PC-9 (cell line): ENCODE measurements around the gene TBC1D16. TPM values are rescaled to one million over a fixed set of nuclear protein-coding genes. Genes with fewer than 3 reads are reported as not detected.

ENCODE experiments used
- BruUV-seq: library from RNA; stranded (reverse); fragments of 400-500 nt; replicated peaks from 2 replicates; lab custom pipeline; 2021; lab: Mats Ljungman, UMichigan
- CTCF ChIA-PET: fragments of 300-600 bp; sonication (Branson Sonifier 250); formaldehyde crosslinking; loops from one replicate; lab custom pipeline; 2022; ENCODE audit warnings: antibody characterized with exemption; lab: Charles Lee
- POLR2A ChIA-PET: fragments of 300-600 bp; sonication (Branson Sonifier 250); formaldehyde crosslinking; loops from one replicate; lab custom pipeline; 2022; ENCODE audit warnings: antibody characterized with exemption; ENCODE audit not compliant: unreplicated experiment; lab: Charles Lee
- DNase-seq, 2 experiments: peaks; one replicate each; pipeline versions ENCODE4 v3.0.0 to v3.0.0-alpha.2; 2015 to 2022; ENCODE audit warnings: mixed read lengths in 1 of 2
- H2AFZ ChIP-seq: fragments of 200-600 bp; sonication (generic); 2 replicates; pipeline ENCODE4 v1.8.1; 2017; ENCODE audit warnings: antibody characterized with exemption
- H3F3A ChIP-seq: fragments of 200-600 bp; sonication (generic); 2 replicates; pipeline ENCODE4 v1.8.1; 2017; ENCODE audit warnings: antibody characterized with exemption, mild to moderate bottlenecking, low read depth; ENCODE audit not compliant: insufficient read depth
- H3K27ac ChIP-seq: fragments of 200-600 bp; sonication (generic); 2 replicates; pipeline ENCODE4 v1.6.1; 2016; ENCODE audit warnings: mixed run types
- H3K27me3 ChIP-seq: fragments of 200-600 bp; sonication (generic); 2 replicates; pipeline ENCODE4 v1.6.1; 2016; ENCODE audit warnings: low read depth, mixed run types; ENCODE audit not compliant: insufficient read depth
- H3K36me3 ChIP-seq: fragments of 200-600 bp; sonication (generic); 2 replicates; pipeline ENCODE4 v1.6.1; 2016; ENCODE audit warnings: low read depth, mixed run types
- H3K4me1 ChIP-seq: fragments of 200-600 bp; sonication (generic); replicated peaks from 2 replicates; pipeline ENCODE4 v1.6.1; 2016; ENCODE audit warnings: mixed run types; ENCODE audit not compliant: insufficient read depth
- H3K4me2 ChIP-seq: fragments of 200-600 bp; sonication (generic); 2 replicates; pipeline ENCODE4 v1.6.1; 2017; ENCODE audit warnings: mixed run types
- H3K4me3 ChIP-seq: fragments of 200-600 bp; sonication (generic); 2 replicates; pipeline ENCODE4 v1.6.1; 2016; ENCODE audit warnings: mixed run types
- H3K79me2 ChIP-seq: fragments of 200-600 bp; sonication (generic); 2 replicates; pipeline ENCODE4 v1.6.1; 2017; ENCODE audit warnings: low read depth, mixed run types
- H3K9me2 ChIP-seq: fragments of 200-600 bp; sonication (generic); 2 replicates; pipeline ENCODE4 v1.8.1; 2017; ENCODE audit warnings: mild to moderate bottlenecking; ENCODE audit not compliant: insufficient read depth
- H3K9me3 ChIP-seq: fragments of 200-600 bp; sonication (generic); 2 replicates; pipeline ENCODE4 v1.8.1; 2016; ENCODE audit warnings: low read depth; ENCODE audit not compliant: insufficient read depth
- H4K20me1 ChIP-seq: fragments of 200-600 bp; sonication (generic); 2 replicates; pipeline ENCODE4 v1.8.1; 2017; ENCODE audit not compliant: insufficient read depth
- EZH2 ChIP-seq: fragments of 200-600 bp; sonication (generic); IDR thresholded peaks from 2 replicates; pipeline ENCODE4 v1.8.0; 2017; ENCODE audit warnings: antibody characterized with exemption, low read depth
- intact Hi-C: fragments of 100-400 bp; cut with micrococcal nuclease; formaldehyde crosslinking; loops from one replicate; pipeline ENCODE4 v1.10.0; 2022; ENCODE audit not compliant: unreplicated experiment
- total RNA-seq: library from RNA; stranded (reverse); gene quantifications from 2 replicates; pipeline ENCODE4 v1.2.3, GENCODE V29; 2021
- TF ChIP-seq, protein P1 (sequence below): fragments of 200-600 bp; sonication (generic); conservative IDR thresholded peaks from 2 replicates; pipeline ENCODE4 v1.6.1; 2017; ENCODE audit warnings: mixed run types, antibody characterized with exemption, mild to moderate bottlenecking, moderate library complexity

The TBC1D16 gene
- total RNA-seq, 1 experiment from 2014 or later = 41.7 TPM

DNA sequence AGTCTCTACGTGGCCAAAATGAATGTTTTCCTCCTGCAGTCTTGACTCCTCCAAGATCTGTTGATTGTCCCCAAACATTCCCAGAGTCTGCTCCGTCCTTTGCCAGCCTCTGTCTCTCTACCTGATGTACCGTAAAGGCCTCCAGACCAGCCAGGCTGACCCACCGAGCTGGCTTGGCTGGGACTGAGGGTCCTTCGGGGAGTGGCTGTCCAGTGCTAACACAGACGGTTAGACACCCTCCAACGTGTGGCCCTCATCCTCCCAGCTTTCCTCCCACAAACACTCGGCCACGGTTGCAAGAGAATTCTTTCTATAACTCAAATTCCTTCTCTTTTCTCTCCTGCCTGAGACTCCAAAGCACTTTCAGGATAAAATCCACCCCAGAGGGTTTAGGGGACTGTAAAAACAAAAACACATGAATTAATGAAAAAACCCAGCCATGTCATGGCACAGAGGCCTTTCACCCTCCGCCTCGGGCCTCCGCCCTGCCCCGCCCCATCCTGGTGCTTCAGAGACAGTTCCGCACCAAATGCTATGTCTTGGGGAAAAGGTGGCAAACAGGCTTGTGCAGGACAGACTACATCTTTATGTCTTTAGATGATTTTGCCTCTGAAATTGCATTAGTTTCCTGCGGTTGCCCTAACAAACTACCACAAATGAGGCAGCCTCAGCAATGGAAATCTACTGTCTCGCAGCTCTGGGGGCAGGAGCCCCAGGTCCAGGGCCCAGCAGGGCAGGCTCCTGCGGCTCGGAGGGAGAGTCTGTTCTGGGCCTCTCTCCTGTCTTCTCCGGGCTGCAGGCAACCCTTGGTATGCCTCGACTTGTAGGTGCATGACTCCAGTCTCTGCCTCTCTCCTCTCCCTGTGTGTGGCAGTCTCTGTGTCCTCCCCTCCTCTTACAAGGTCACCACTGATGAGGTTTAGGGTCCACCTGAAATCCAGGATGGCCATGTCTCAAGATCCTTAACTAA is 124.0 kb downstream of the TBC1D16 start:
- Histone ChIP-seq H3K27me3 (no peaks in the 10 kb centered on the region), H3K79me2 (no peaks in the 10 kb centered on the region), H3K4me1 (peaks cover 16% of the 10 kb centered on the region), H4K20me1 (no peaks in the 10 kb centered on the region), H3K9me2 (no peaks in the 10 kb centered on the region), H3F3A (peaks cover 9% of the 10 kb centered on the region; the same call in 1 of the 2 replicates), H3K9me3 (no peaks in the 10 kb centered on the region), H3K27ac (no peak overlapping the region), H2AFZ (no peak overlapping the region), H3K36me3 (no peaks in the 10 kb centered on the region), H3K4me3 (no peak overlapping the region), H3K4me2 (no peak overlapping the region)
- DNase-seq = no peak
- no TSS peak for BruUV-seq
- intact Hi-C loops = no loop called here
- POLR2A ChIA-PET = no interaction called here
- TF ChIP-seq, protein P1, sequence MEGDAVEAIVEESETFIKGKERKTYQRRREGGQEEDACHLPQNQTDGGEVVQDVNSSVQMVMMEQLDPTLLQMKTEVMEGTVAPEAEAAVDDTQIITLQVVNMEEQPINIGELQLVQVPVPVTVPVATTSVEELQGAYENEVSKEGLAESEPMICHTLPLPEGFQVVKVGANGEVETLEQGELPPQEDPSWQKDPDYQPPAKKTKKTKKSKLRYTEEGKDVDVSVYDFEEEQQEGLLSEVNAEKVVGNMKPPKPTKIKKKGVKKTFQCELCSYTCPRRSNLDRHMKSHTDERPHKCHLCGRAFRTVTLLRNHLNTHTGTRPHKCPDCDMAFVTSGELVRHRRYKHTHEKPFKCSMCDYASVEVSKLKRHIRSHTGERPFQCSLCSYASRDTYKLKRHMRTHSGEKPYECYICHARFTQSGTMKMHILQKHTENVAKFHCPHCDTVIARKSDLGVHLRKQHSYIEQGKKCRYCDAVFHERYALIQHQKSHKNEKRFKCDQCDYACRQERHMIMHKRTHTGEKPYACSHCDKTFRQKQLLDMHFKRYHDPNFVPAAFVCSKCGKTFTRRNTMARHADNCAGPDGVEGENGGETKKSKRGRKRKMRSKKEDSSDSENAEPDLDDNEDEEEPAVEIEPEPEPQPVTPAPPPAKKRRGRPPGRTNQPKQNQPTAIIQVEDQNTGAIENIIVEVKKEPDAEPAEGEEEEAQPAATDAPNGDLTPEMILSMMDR = no peak
- TF ChIP-seq EZH2 = no peak
- CTCF ChIA-PET = interaction anchor here (0.6 kb wide), 1 partner anchor 611 kb away, joined by 3 read pairs; no protein-coding TSS in a partner anchor

DNA sequence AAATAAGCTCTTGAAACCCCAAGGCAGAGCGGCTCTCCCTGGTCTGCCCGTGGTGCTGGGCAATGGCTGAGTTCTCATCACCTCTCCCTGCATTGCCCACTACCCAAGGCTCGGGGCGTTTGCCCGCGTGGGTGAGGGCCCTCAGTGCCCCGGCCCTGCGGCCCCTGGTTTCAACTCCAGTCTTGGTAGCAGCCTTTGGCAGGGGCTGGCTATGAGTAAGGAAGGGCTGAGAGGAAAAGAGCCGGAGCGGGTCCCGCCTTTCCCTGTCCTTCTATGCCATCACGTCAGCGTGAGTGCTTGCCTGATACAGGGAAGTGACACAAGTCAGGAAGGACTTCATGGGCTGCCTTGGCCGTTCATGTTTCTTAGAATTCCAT is 124.7 kb downstream of the TBC1D16 start:
- TF ChIP-seq EZH2 = no peak
- TF ChIP-seq, protein P1 = no peak
- no peaks in the 10 kb centered on the region for H3K9me2 ChIP-seq
- no peak overlapping the region for H3K4me3 ChIP-seq
- CTCF ChIA-PET = no interaction called here
- POLR2A ChIA-PET = no interaction called here
- no peaks in the 10 kb centered on the region for H3K9me3 ChIP-seq
- H3F3A ChIP-seq = peaks cover 6% of the 10 kb centered on the region; the same call in 1 of the 2 replicates
- H3K27me3 ChIP-seq = no peaks in the 10 kb centered on the region
- no peaks in the 10 kb centered on the region for H3K79me2 ChIP-seq
- no TSS peak for BruUV-seq
- H2AFZ ChIP-seq = no peak overlapping the region
- no peak overlapping the region for H3K27ac ChIP-seq
- H3K4me1 ChIP-seq = peaks cover 12% of the 10 kb centered on the region
- no peak overlapping the region for H3K4me2 ChIP-seq
- intact Hi-C loops = no loop called here
- no peaks in the 10 kb centered on the region for H3K36me3 ChIP-seq
- DNase-seq = no peak
- no peaks in the 10 kb centered on the region for H4K20me1 ChIP-seq

DNA sequence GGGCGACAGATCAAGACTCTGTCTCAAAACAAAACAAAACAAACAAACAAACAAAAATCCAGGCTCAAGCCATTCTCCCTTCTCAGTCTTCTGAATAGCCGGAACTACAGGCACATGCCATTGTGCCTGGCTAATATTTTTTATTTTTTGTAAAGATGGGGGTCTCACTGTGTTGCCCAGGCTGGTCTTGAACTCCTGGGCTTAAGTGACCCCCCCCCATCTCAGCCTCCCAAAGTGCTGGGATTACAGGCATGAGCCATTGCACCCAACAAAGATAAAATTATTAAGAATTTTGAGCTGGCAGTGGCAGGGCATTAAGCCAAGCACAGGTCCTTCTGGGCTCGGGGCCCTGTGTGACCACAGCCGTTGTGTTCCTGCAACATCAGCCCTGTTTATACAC is 126.6 kb downstream of the TBC1D16 start:
- TF ChIP-seq, protein P1 = no peak
- TF ChIP-seq EZH2 = no peak
- Histone ChIP-seq H3K4me2 (no peak overlapping the region), H3K9me2 (no peaks in the 10 kb centered on the region), H3K4me3 (no peak overlapping the region), H3K79me2 (no peaks in the 10 kb centered on the region), H3K27ac (no peak overlapping the region), H3K36me3 (no peaks in the 10 kb centered on the region), H3K4me1 (peaks cover 4% of the 10 kb centered on the region; the same call in 1 of the 2 replicates), H4K20me1 (no peaks in the 10 kb centered on the region), H3F3A (peaks cover 11% of the 10 kb centered on the region; the same call in 1 of the 2 replicates), H2AFZ (no peak overlapping the region), H3K27me3 (no peaks in the 10 kb centered on the region), H3K9me3 (no peaks in the 10 kb centered on the region)
- CTCF ChIA-PET = interaction anchor here (0.6 kb wide), 1 partner anchor 36 kb away, joined by 3 read pairs; no protein-coding TSS in a partner anchor
- BruUV-seq = no TSS peak
- no peak for DNase-seq
- intact Hi-C loops = no loop called here
- POLR2A ChIA-PET = no interaction called here
